Vagina (tissue), 2 donors: ENCODE results near the gene TNIP2. TPM values are rescaled to one million over a fixed set of nuclear protein-coding genes. Genes with fewer than 3 reads are reported as not detected.

ENCODE experiments used
- DNase-seq, 2 donors: peaks; one replicate each; pipeline ENCODE4 v3.0.0-alpha.2; 2017; ENCODE audit errors: extremely low spot score in 2 of 2
- H3K27ac ChIP-seq: fragments of 200-600 bp; sonication (generic); one replicate; pipeline ENCODE4 v1.5.1; 2019
- H3K27me3 ChIP-seq: fragments of 200-600 bp; sonication (generic); one replicate; pipeline ENCODE4 v1.5.1; 2019
- H3K36me3 ChIP-seq, 2 donors: fragments of 200-600 bp; sonication (generic); one replicate each; pipeline ENCODE4 v1.5.1; 2017 to 2019
- H3K4me1 ChIP-seq: fragments of 200-600 bp; sonication (generic); one replicate; pipeline ENCODE4 v1.5.1; 2019
- H3K4me3 ChIP-seq, 2 donors: fragments of 200-600 bp; sonication (generic); 1 replicate in 1 of 2; 2 replicates in 1 of 2; pipeline ENCODE4 v1.5.1; 2016 to 2019
- H3K9me3 ChIP-seq: fragments of 200-600 bp; sonication (generic); one replicate; pipeline ENCODE4 v1.5.1; 2019
- POLR2A ChIP-seq, 2 donors: fragments of 450-650 bp; IDR thresholded peaks; one replicate each; pipeline ENCODE4 v1.6.1; 2017; ENCODE audit warnings: antibody characterized with exemption in 2 of 2, mild to moderate bottlenecking in 2 of 2, moderate library complexity in 2 of 2
- POLR2AphosphoS5 ChIP-seq, 2 donors: sonication (generic); formaldehyde crosslinking; IDR thresholded peaks; one replicate each; pipeline ENCODE4 v1.9.0; 2017; ENCODE audit warnings: antibody characterized with exemption in 2 of 2, mild to moderate bottlenecking in 2 of 2, low read depth in 1 of 2; ENCODE audit not compliant: insufficient read depth in 1 of 2
- intact Hi-C: fragments of 100-400 bp; cut with DNase I; formaldehyde crosslinking; loops from one replicate; pipeline ENCODE4 v1.15.1; 2023
- total RNA-seq: library from RNA; depleted of rRNA; stranded (reverse); fragments of >200 nt; gene quantifications from one replicate; pipeline ENCODE4 v1.2.3, GENCODE V29; 2016
- TF ChIP-seq, protein P1 (sequence below), 3 experiments: fragments of 450-650 bp in 2 of 3; fragments of 200-600 bp in 1 of 3; sonication (generic) in 1 of 3; IDR thresholded peaks; one replicate each; pipeline ENCODE4 v1.5.1; 2017 to 2019; ENCODE audit warnings: antibody characterized with exemption in 3 of 3, mild to moderate bottlenecking in 2 of 3, moderate library complexity in 2 of 3

The TNIP2 gene
- total RNA-seq, 1 donor from 2014 or later: 57.0 TPM

DNA sequence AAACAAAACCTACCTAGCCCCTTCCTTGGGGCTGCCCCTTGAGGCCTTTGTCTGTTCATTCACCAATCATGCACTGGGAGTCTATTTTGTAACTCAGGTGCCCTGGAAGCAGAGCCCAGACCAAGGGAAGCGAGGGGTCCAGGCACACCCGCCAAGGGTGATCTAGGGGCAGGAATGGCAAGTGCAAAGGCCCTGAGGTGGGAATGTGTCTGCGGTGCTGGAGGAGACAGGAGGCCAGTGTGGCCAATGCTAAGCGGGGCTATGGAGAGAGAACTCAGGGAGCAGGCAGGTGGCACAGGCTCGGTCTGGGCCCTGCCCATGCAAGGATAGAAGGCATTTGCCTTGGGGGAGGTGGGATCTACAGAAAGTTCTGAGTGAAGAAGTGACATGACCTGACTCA, 33.2 kb upstream of the TNIP2 start:
- peaks cover 36% of the 10 kb centered on the region for H3K4me1 ChIP-seq

DNA sequence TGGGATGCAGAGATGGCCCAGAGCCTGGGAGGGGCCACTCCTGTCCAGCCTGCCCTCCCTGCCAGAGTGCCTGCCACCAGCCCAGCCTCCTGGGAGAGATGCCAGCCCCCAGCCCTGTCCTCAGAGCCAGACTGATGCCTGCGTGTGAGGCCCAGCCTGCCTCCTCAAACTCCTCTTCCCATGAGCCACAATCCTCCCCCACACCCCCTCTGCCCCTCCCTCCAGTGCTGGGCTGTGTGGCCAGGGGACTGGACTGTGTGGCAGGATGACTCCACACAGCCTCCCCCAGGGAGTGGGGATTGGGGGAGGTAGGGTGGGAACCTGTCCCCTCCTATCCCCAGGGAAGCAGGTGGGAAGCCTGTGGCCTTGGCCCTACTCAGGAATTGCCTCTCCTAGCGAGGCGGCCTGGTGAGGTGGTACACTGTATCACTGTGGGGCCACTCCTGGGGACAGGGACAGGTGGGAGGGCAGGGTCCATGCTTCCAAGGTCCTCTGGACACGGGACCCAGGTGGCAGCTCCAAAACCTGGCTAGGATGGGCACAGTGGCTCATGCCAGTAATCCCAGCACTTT, 32.5 kb upstream of the TNIP2 start:
- intact Hi-C loops: no loop called here
- Histone ChIP-seq H3K27me3 (no peaks in the 10 kb centered on the region), H3K9me3 (no peaks in the 10 kb centered on the region), H3K4me3 (no peak overlapping the region), H3K27ac (peak overlapping the region; percentile 56), H3K36me3 (no peaks in the 10 kb centered on the region), H3K4me1 (peaks cover 28% of the 10 kb centered on the region)
- TF ChIP-seq, protein P1, sequence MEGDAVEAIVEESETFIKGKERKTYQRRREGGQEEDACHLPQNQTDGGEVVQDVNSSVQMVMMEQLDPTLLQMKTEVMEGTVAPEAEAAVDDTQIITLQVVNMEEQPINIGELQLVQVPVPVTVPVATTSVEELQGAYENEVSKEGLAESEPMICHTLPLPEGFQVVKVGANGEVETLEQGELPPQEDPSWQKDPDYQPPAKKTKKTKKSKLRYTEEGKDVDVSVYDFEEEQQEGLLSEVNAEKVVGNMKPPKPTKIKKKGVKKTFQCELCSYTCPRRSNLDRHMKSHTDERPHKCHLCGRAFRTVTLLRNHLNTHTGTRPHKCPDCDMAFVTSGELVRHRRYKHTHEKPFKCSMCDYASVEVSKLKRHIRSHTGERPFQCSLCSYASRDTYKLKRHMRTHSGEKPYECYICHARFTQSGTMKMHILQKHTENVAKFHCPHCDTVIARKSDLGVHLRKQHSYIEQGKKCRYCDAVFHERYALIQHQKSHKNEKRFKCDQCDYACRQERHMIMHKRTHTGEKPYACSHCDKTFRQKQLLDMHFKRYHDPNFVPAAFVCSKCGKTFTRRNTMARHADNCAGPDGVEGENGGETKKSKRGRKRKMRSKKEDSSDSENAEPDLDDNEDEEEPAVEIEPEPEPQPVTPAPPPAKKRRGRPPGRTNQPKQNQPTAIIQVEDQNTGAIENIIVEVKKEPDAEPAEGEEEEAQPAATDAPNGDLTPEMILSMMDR (IDR thresholded peaks at IDR 0.05): no peak
- TF ChIP-seq POLR2A (IDR thresholded peaks at IDR 0.05): no peak
- DNase-seq: peak in 1 of 2 donors; percentile 82

More for the DNA sequence above, 33.2 kb upstream of the TNIP2 start:
- no peak for TF ChIP-seq POLR2A (IDR thresholded peaks at IDR 0.05)
- TF ChIP-seq, protein P1 (IDR thresholded peaks at IDR 0.05): no peak
- TF ChIP-seq POLR2AphosphoS5 (IDR thresholded peaks at IDR 0.05; ENCODE audit: insufficient read depth in 1 of 2, low read depth in 1 of 2): no peak
- intact Hi-C loops: no loop called here
- H3K27me3 ChIP-seq: no peaks in the 10 kb centered on the region
- H3K27ac ChIP-seq: no peak overlapping the region
- no peak overlapping the region for H3K4me3 ChIP-seq
- DNase-seq: no peak
- no peaks in the 10 kb centered on the region for H3K36me3 ChIP-seq
- no peaks in the 10 kb centered on the region for H3K9me3 ChIP-seq

DNA sequence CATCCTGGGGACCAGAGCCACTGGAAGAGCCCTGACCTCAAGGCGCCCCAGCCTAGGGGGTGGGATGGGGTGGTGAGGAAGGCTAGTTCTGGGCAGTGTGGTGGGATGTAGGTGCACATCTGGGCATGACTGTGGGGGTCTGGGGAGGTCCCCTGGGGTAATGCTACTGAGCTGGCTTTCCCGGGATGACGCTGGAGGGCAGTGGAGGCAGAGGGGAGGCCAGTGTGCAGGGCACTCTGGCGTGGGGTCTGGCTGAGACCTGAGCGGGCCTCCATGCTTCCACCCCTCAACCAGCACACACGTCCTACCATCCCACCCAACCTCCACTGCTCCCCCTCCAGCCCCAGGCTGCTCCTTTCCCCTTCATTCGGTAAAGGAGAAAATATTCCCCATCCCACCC, 32.0 kb upstream of the TNIP2 start:
- peak overlapping the region; percentile 56 for H3K27ac ChIP-seq
- H3K4me3 ChIP-seq: no peak overlapping the region
- no peaks in the 10 kb centered on the region for H3K27me3 ChIP-seq
- no peaks in the 10 kb centered on the region for H3K36me3 ChIP-seq
- H3K9me3 ChIP-seq: no peaks in the 10 kb centered on the region
- no peak for DNase-seq
- no peak for TF ChIP-seq POLR2AphosphoS5 (IDR thresholded peaks at IDR 0.05; ENCODE audit: insufficient read depth in 1 of 2, low read depth in 1 of 2)
- TF ChIP-seq, protein P1 (IDR thresholded peaks at IDR 0.05): no peak
- no peak for TF ChIP-seq POLR2A (IDR thresholded peaks at IDR 0.05)
- peaks cover 27% of the 10 kb centered on the region for H3K4me1 ChIP-seq
- intact Hi-C loops: no loop called here

DNA sequence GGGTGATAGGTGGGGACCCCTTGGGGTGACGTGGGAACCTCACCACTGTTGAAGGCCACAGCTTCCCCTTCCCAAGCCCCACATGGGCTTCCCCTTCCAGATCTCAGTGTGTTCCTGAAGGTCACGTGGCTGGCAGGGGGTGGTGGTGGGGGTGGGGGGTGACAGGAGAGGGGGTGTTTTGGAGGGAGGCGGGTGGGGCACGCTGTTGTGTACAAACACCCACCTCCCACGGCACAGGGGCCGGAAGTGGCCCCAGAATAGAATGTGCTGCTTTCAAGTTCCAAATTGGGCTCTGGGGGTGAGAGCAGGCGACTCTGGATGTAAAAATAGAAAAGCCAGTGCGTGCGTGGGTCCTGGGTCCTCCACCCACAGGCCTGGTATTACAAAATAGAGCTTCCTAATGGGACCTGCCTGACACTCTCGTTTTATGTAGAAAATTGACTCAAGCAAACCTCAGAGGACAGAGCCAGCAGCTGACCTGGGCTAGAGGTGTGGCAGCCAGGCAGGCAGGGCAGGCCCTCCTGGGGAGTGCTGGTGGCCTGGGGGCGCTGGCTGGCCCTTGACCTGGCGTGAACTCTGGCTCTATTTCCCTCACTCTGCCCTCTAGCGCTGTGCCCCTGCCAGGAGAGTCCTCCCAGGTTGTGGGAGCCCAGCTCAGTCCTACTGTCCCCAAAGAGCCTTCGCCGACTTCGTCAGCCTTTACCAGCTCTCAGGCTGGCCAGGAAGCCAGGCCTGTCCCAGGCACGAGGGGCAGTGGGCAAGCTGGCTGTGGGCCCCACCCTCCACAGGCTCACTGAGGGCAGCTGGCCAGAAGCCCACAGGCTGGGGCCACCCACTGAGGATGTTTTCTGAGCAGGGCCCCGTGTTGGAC, 31.3 kb upstream of the TNIP2 start:
- no peak for DNase-seq
- Histone ChIP-seq H3K36me3 (no peaks in the 10 kb centered on the region), H3K4me1 (peaks cover 27% of the 10 kb centered on the region), H3K27ac (peak overlapping the region; percentile 56), H3K27me3 (no peaks in the 10 kb centered on the region), H3K9me3 (no peaks in the 10 kb centered on the region), H3K4me3 (no peak overlapping the region)
- TF ChIP-seq POLR2A (IDR thresholded peaks at IDR 0.05) (no peak), POLR2AphosphoS5 (IDR thresholded peaks at IDR 0.05; ENCODE audit: insufficient read depth in 1 of 2, low read depth in 1 of 2) (no peak)
- TF ChIP-seq, protein P1 (IDR thresholded peaks at IDR 0.05): no peak
- intact Hi-C loops: no loop called here

DNA sequence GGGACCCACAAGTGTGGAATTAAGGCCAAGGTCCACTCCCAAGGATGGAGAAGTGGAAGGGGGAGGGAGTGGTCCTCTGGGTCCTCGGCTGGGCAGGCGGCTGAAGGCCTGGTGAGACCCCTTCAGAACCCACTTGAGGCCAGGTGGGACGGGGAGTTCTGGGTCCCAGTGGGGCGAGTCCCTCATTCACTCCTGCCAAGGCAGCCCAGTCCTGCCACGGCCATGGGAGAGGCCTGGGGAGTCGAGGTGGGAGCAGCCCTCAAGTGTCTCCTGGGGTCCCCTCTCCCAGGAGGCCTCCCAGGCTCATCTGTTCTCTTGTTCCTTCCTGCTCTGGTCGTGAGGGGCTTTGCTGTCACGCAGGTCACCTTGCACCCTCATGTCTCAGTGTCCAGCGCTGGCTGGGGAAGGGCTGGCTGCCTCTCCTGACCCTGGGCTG, 30.7 kb upstream of the TNIP2 start:
- intact Hi-C loops: no loop called here
- TF ChIP-seq POLR2A (IDR thresholded peaks at IDR 0.05) (no peak), POLR2AphosphoS5 (IDR thresholded peaks at IDR 0.05; ENCODE audit: insufficient read depth in 1 of 2, low read depth in 1 of 2) (no peak)
- TF ChIP-seq, protein P1 (IDR thresholded peaks at IDR 0.05): no peak
- H3K4me3 ChIP-seq: no peak overlapping the region
- DNase-seq: peak in 1 of 2 donors; percentile 81
- H3K4me1 ChIP-seq: peaks cover 27% of the 10 kb centered on the region
- H3K36me3 ChIP-seq: no peaks in the 10 kb centered on the region
- no peaks in the 10 kb centered on the region for H3K27me3 ChIP-seq
- H3K9me3 ChIP-seq: no peaks in the 10 kb centered on the region
- H3K27ac ChIP-seq: peak overlapping the region; percentile 56
